WTC11 (cell line): ENCODE measurements around the gene HLF.

ENCODE experiments used
- ATF2 ChIP-seq: sonication (generic); formaldehyde crosslinking; IDR thresholded peaks from 2 replicates; pipeline ENCODE4 v1.8.1; 2022; ENCODE audit warnings: low read depth, missing genetic modification reagents, borderline replicate concordance
- CTCF ChIP-seq: fragments of 200-600 bp; IDR thresholded peaks from 2 replicates; pipeline ENCODE4 v1.8.0; 2022; ENCODE audit warnings: antibody characterized with exemption
- ESRRA ChIP-seq: sonication (generic); formaldehyde crosslinking; IDR thresholded peaks from 2 replicates; pipeline ENCODE4 v1.8.1; 2022; ENCODE audit warnings: mild to moderate bottlenecking, missing genetic modification reagents, borderline replicate concordance
- FOXJ3 ChIP-seq: sonication (generic); formaldehyde crosslinking; IDR thresholded peaks from 2 replicates; pipeline ENCODE4 v1.9.0; 2021; ENCODE audit warnings: missing genetic modification reagents, mild to moderate bottlenecking, borderline replicate concordance
- FOXP1 ChIP-seq: sonication (generic); formaldehyde crosslinking; IDR thresholded peaks from 2 replicates; pipeline ENCODE4 v1.8.0; 2022; ENCODE audit warnings: missing genetic modification reagents, mild to moderate bottlenecking, moderate library complexity, borderline replicate concordance
- FOXP4 ChIP-seq: sonication (generic); formaldehyde crosslinking; IDR thresholded peaks from 2 replicates; pipeline ENCODE4 v1.8.0; 2022; ENCODE audit warnings: mild to moderate bottlenecking, missing genetic modification reagents
- KAT7 ChIP-seq: sonication (generic); formaldehyde crosslinking; IDR thresholded peaks from 2 replicates; pipeline ENCODE4 v1.8.1; 2023; ENCODE audit warnings: missing genetic modification reagents, mild to moderate bottlenecking, borderline replicate concordance
- MAX ChIP-seq: sonication (generic); formaldehyde crosslinking; IDR thresholded peaks from 2 replicates; pipeline ENCODE4 v1.8.0; 2022; ENCODE audit warnings: mild to moderate bottlenecking, missing genetic modification reagents
- MLX ChIP-seq: sonication (generic); formaldehyde crosslinking; IDR thresholded peaks from 2 replicates; pipeline ENCODE4 v1.8.1; 2023; ENCODE audit warnings: mild to moderate bottlenecking, missing genetic modification reagents, moderate library complexity
- NR2C2 ChIP-seq: sonication (generic); formaldehyde crosslinking; IDR thresholded peaks from 2 replicates; pipeline ENCODE4 v1.8.0; 2022; ENCODE audit warnings: mild to moderate bottlenecking, missing genetic modification reagents
- SP1 ChIP-seq: sonication (generic); formaldehyde crosslinking; conservative IDR thresholded peaks from 2 replicates; pipeline ENCODE4 v1.8.1; 2022; ENCODE audit warnings: missing genetic modification reagents
- ZNF232 ChIP-seq: sonication (generic); formaldehyde crosslinking; IDR thresholded peaks from 2 replicates; pipeline ENCODE4 v1.8.0; 2022; ENCODE audit warnings: mild to moderate bottlenecking, missing genetic modification reagents
- ZNF512 ChIP-seq: sonication (generic); formaldehyde crosslinking; IDR thresholded peaks from 2 replicates; pipeline ENCODE4 v1.8.1; 2022; ENCODE audit warnings: missing genetic modification reagents, borderline replicate concordance

- TF ChIP-seq CTCF (no peak), MLX (CRISPR knock-in tag) (no peak), FOXP4 (CRISPR knock-in tag) (no peak), ESRRA (CRISPR knock-in tag) (no peak), SP1 (CRISPR knock-in tag) (no peak), KAT7 (no peak), FOXP1 (CRISPR knock-in tag) (no peak), ATF2 (CRISPR knock-in tag) (no peak), ZNF512 (no peak), MAX (CRISPR knock-in tag) (no peak), FOXJ3 (no peak), NR2C2 (CRISPR knock-in tag) (no peak), ZNF232 (CRISPR knock-in tag) (no peak)
Observed at GRCh38 chr17:55266051-55266957, 1.5 kb downstream of the HLF start.
